HG03558 (cell line): ENCODE results near the gene CENPP.

Experiments used
- ATAC-seq: cut with Tn5 transposase; IDR thresholded peaks from one replicate; pipeline ENCODE4 v1.9.1; 2021; ENCODE audit warnings: moderate number of reproducible peaks; ENCODE audit not compliant: unreplicated experiment; ENCODE audit errors: extremely low read depth

CENPP gene

DNA sequence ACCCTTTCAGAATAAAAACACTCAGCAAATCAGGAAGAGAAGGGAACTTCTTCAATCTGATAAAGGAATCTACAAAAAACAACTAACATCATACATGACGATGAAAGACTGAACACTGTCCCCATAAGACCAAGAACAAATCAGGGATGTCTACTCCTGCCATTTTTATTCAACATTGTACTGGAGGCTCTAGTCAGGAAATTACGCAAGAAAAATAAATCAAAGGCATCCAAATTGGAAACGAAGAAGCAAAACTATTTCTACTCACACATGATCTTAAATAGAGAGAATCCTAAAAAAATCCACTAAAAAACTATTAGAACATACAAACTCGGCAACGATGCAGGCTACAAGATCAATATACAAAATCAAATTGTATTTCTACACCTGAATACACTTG lies 301.9 kb downstream of the CENPP start:
- no peak for ATAC-seq

DNA sequence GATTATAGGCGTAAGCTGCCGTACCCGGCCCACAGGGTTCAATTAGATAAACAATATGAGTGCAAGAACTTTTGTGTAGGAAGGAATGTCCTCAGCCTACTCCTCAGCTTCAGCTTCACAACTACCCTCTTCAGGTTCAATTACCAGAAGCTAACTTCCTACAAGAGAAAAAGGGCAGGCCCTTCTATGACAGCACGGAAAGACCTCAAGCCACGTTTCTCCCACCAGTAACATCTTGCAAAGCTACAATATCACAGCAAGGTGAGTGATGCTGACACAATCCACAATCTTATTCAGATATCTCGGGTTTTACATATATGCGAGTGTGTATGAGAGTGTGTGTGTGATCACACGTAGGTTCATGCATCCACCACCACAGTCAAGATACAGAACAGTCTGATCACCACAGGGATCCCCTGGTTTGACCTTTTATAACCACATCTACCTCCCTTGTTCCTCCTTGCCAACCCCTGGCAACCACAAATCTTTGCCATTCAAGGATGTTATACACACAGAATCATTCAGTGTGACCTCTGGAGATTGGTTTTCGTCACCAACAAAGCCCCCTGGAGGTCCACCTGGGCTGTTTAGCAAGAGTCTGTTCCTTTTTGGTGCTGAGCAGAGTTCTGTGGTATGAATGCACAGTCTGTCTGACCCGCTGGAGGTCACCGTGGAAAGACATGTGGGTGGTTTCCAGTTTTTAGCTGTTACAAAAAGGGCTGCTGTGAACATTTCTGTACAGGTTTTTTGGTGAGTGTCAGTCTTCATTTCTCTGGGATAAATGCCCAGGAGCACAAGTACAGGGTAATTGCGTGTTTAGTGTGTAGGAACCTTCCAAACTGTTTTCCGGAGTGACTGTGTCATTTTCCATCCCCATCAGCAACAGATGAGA lies 305.9 kb downstream of the CENPP start:
- no peak for ATAC-seq

DNA sequence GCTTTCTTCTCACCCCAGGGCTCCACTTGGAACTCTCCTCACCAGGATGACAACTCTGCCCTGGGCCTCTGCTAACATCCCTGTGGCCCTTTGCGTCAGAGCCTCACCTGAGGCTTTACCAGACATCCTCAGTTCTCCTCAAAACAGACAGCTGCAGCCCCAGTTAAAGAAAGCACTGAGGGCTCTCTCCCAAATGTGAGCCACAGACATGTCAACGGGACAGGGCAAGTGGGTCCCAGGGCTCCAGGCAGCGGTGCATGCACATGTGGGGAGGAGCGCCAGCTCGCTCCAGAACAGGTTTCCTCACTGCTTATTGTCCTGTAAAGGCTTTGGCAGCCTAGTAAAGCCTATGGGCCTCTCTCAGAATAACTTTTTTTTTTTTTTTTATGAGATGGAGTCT lies 306.9 kb downstream of the CENPP start:
- ATAC-seq, result no peak

DNA sequence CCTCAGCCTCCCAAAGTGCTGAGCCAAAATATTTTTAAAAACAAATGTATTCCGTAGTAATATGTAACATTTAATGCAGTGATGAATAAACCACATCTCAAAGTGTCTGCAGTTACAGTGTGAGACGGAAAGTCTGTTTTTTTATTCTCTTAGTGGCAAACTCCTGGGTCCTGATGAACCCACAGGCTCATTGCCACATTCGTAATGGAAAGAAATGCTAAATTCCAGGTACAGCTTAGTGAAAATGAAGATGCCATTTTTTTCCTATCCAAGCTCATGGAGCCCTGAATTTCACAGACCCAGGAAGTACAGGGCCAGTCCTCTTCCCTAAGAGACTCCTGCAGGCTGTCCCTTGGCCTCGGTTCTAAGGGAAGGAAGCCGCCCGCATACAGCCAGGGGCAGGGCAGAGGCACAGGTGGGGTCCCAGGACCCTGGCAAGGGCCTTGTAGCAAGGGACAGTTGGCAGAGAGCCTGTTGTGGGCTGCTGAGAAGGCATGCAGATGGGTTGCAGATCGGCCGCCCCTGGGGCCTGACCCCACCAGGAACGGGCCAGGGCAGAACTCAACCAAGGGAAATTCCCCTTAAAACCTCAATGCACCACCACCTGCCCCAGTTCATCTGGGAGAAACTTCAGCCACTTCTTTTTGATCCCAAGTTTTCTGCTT lies 308.0 kb downstream of the CENPP start:
- no peak for ATAC-seq

DNA sequence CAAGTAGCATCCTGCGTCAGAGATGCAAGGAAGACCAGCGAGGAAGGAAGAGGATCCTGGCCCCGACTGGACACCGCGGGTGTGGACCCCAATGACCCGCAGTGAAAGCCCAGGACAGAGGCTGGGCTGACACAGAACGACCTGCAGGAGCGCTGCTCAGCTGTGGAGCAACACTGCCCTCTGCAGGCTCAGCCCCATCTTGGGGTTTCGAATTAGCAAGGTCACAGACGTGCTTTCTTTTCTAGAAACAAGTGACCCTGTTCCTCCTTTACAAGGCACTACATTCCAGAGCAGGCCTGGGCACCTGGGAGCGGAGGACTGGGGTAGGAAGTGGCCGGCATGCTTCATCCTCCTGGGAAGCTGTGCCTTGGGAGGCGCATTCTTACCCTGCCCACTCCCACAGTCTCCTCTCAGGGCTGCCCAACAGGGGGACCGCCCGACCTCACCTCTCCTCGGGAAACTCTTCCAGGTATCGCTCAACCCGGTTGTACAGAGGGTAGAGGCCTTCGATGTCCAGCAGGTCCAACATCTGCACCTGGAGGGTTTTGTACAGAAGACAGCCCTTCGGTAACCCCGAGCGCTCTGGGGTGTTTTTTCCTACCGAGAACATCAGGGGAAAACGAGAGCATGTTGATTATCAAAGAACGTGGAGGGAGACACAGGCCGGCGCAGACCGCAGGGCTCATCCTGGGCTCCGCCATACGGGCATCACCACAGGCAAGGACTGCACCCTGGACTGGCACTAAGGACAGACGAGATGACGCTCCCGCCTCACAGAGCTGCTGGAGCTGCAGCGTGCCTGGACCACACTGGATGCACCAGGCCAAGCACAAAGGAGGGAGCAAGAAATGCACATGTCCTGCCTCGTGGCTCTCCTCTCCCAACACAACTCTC lies 309.2 kb downstream of the CENPP start:
- ATAC-seq, result no peak

DNA sequence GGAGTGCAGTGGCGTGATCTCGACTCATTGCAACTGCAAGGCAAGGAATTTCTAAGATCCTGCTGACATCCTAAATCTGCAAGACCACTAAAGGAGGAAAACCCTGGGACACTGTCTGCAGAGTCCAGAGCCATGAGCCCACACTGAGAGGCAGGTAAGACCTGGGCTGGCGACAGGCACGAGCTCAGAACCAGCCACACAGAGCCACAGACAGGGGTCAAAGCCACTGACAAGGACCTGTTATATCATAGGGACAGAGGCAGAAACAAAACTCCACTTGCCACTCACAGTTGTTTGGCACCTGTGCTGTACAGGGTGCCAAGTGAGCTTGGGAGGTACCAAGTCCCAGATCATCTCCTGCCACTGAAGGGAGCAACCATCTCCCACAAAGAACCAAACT lies 310.0 kb downstream of the CENPP start:
- ATAC-seq, result no peak

DNA sequence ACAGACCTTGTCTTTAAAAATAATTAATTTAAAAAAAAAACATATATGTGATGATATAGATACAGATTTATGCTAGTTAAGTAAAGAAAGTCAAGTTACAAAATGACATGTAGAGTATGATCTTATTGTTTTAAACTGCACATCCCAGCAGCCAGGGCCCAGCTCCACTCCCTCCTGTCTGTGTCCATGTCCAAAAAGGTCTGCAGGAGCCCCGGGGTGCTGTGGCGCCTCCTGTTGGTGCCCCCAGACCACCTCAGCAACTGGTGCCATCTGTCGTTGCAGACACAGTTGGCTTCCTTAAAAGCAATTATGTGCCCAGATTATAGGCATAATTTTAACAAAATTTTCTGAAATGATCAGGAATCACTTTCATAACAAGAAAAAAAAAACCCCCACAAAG lies 310.9 kb downstream of the CENPP start:
- ATAC-seq, result no peak

DNA sequence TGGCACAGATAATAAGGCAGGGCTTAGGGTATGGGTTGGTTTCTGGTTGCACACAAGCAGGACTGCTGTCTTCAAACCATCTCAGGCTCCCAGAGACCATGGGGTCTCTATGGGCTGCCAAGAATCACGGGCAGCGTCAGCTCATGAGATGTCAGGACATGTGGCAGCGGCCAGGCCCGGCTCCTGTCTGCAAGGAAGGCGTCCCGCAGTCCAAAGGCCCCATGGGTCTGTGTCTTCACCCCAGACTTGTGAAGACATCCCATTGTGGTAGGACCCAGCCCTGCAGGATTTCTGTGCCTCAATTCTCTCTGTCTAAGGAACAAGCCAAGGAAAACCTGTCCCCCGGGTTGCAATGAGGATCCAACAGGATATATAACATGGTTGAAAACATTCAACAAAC lies 311.6 kb downstream of the CENPP start:
- no peak for ATAC-seq

DNA sequence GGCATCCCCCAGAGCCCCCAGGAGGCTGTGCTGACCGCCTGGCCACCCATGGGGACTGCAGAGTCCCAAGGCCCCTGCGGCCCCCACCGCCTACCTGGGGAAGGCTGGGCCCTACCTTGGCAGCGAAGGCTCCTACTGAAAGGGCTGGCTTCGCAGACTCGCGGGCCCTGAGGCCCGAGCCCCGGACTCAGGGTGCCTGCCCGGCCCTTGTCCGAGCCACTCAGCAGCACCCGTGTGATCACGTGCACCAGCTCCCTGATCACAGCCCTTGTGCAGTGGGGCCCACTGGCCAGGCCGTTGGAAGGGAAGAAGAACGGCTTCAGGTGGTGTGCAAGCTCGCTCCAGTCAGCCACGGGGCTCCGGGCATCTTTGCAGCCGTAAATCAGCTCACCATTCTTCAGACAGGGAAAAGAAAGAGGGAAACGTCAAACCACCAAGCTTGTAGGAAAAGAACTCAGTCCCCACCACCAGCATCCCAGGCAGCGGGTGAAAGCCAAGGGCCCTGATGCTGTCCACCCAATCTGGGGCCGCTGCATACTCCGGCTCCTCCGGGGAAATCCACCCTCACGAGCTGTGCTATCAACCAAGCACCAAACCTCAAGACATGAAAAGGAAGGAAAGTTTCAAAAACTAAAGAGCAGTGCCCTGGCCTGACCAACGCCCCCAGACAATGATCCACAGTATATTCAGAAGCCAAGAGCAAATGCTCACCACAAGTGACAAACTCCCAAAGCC lies 312.3 kb downstream of the CENPP start:
- ATAC-seq, result no peak

DNA sequence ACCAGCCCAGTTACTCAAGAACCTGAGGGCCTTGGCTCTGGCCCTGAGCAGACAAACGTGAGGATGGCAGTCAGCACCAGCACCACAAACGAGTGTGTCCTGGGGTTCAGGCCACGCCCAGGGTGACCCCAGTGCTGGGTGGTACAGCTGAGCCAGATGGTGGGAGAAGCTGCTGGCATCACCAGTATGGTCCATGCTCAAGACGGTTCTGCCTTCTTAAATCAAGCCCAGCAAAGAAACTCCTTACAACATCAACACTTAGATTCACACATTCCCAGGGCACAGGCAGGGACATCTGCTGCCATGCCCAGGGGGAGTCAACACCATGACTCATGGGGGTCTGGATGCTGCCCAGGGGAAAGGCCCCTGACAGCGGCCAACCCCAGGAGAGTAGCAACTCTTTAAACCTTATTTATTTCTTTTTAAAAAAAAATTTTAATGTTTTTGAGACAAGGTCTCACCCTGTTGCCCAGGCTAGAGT lies 312.9 kb downstream of the CENPP start:
- ATAC-seq, result no peak

DNA sequence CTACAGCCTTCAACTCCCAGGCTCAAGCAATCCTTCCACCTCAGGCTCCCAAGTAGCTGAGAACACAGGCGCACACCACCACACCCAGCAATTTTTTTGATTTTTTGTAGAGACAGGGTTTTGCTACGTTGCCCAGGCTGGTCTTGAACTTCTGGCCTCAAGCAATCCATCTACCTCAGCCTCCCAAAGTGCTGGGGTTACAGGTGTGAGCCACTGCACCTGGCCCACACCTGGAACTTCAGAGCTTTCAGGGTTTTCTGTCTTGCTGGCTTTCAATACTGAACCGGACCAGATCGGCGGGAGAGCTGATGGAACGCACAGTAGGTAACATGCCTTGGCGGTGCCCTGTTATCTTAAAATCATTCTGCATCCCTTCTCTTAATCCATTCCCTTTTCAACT lies 313.4 kb downstream of the CENPP start:
- ATAC-seq, result no peak

DNA sequence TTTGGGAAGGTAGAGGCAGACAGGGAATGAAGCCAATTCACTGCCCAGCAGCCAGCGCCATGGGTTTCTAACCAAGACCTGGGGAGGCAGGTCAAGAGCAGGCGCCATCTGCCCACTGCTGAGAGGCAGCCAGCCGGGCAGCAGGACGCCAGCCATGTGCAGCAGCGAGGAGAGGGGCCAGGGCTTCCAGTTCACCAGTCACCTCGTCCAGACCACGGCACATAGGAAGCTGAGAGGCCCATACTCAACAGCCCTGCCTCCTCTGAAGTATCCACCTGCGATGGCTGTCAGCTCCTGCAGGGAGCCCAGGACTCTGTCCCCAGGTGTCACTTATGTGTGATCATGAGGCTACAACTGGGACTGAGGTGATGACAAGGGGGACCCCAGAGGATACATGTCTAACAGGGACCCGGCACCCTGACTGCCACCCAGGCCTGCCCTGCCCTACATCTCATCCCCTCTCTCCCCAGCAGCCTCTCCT lies 314.1 kb downstream of the CENPP start:
- no peak for ATAC-seq

DNA sequence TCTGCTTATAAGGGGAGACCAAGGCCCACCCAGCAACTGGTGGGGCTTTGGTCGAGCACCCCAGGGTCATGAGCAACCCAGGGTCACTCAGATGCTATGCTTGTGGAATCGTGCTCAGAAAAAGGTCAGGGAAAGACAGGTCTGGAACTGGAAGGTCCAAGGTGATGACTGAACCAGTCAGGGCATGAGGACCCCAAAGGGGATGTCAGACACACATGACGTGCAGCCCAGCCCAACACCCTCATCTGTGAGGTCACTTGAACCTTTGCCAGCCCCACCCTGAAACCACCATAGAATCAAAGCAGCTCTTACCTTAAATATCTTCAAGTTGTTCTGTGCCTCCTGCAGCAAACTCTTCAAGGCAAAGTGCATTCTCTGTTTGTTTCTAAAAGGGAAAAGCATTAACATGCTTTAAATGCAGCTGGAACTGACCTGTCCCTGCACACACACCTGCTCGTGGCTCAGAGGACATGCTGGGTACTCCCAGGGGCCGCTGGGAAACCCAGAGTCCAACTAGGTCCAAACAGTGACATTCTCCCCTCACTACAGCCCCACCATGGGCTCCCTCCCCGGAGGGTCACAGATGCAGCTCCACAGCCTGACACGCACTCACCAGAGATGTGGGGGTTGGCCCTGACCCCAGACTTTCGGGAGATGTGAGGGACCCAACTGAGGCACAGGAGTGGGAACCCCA lies 314.8 kb downstream of the CENPP start:
- no peak for ATAC-seq

DNA sequence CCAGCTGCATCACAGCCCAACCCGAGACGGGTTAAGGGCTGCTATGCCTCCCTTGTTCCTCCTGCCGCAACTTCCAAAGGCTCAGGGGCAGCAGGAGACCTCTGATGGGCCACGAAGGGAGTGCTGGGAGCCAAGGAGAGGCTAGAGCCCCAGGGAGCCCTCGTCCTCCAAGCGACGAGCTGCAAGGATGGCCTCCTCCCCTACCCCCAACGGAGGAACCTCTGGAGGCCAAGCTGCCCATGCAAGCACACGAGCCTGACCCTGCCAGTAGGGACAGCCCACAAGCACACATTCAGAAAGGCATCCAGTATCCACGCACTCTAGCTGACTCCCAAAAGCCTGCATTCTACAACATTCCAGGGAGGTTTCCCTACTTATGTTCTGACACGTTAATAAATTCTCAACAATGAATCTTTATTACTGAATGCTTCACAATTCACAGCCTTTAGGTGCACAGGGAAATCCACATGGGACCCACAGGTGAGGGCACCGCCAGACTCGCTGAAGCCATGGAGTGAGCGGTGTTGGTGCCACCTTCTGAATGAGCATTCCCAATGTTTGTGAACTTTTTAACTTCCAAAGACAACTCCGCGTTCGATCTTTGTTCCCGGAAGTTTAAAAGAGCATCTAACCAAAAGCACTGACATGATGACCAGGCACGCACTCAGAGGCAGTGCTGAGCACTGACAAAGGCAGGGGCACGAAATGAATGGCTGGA lies 315.5 kb downstream of the CENPP start:
- no peak for ATAC-seq

DNA sequence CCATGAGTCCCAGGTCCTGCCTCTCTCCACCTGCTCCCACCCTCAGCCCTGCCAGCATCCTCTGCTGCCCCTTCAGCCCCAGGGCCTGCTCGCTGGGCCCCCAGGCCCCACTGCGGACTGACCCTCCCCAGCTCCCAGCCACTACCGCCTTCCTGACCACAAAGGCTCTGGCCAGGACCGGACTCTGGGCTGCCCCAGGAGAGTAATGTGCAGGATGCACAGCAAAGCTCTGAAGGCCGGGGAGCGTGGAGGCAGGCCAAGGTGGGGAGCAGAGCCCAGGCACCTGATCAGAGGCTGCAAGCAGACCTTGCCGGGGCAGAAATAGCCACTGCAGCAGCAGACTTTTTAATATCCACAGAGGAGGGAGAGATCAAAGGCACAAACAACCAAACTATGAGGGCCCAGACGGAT lies 316.3 kb downstream of the CENPP start:
- ATAC-seq, result no peak

DNA sequence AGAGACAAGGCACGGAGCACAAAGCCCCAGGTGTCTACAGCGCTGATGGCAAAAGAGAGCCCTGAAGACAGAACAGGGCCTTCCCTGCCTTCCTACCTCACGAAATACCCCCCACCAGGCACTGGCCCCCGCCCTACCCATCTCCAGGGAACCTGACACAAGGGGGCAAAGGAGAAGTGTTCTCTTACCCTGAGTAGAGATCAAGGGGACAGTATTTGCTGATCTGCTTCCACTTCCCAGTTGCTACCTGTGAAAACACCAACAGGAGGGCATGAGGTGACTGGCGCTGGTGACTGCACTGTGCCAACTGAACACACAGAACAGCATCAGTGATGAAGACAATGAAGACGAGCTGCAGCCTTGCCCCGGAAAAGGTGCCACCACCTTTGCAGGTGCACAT lies 316.8 kb downstream of the CENPP start:
- no peak for ATAC-seq

DNA sequence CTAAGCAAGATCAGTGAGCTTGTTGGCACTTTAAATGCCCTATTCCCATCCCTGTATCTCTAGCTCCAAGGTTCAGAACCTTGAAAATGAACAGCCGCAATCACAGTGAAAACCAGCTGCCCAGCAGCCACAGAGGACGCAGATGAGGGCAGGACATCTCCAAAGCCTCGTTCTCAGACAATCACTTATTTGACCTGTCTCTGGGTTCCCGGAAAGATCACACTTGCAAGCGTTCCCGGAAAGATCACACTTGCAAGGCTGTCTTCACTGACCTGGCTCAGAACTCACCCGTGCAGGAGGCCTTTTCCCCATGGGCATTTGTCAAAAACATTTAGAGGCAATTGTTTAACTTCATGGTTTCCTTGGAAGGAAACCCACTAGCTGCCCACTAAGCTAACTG lies 318.5 kb downstream of the CENPP start:
- no peak for ATAC-seq

DNA sequence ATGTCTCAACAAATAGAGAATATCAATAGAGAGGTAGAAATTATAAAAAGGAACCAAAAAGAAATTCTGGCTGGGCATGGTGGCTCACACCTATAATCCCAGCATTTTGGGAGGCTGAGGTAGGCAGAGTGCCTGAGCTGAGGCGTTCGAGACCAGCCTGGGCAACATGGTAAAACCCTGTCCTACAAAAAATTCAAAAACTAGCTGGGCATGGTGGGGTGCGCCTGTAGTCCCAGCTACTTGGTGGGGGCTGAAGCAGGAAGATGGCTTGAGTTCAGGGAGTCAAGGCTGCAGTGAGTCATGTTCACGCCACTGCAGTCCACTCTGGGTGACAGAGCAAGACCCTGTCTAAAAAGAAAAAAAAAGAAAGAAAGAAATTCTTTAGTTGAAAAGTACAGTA lies 319.3 kb downstream of the CENPP start:
- no peak for ATAC-seq
